Measurements from ENCODE around the gene ICE2.
A peak's percentile ranks its signal among the peaks of the same experiment; 100 is the strongest.

Gene ICE2

DNA sequence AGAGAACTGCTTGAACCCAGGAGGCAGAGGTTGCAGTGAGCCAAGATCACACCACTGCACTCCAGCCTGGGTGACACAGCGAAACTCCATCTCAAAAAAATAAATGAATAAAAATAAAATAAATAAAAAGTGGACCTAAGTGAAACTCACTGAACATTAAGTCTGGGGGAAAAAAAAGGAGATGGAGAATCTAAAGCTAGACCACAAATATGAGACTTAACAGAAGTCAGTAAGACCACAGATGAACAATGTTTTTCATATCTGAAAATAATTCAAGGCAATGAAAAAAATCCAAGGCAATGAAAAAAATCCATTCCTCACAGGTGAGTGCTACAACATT lies 99.8 kb downstream of the ICE2 start:
- Histone ChIP-seq H3K4ac (ENCODE audit: low read depth, low read length) (no peak overlapping the region), H3K79me1 (ENCODE audit: low read length) (peaks cover 23% of the 10 kb centered on the region), H3K27ac (ENCODE audit: low read depth, low read length) (no peak overlapping the region), H2AK5ac (ENCODE audit: low read length) (no peak overlapping the region), H3K18ac (ENCODE audit: low read length) (no peak overlapping the region), H2BK15ac (replicated peaks; ENCODE audit: low read depth) (no peak overlapping the region), H3K27me3 (ENCODE audit: insufficient read depth, low read length, poor library complexity) (no peaks in the 10 kb centered on the region), H3K23ac (ENCODE audit: low read length) (no peak overlapping the region), H3K4me3 (ENCODE audit: low read length) (no peak overlapping the region), H3K4me1 (ENCODE audit: control insufficient read depth, low read depth, low read length) (peaks cover 2% of the 10 kb centered on the region), H3K36me3 (ENCODE audit: control insufficient read depth, insufficient read depth, low read length) (peaks cover 18% of the 10 kb centered on the region), H2BK5ac (ENCODE audit: low read length) (no peak overlapping the region), H4K5ac (ENCODE audit: low read length) (no peak overlapping the region), H2BK120ac (ENCODE audit: low read depth, low read length) (no peak overlapping the region), H3K4me2 (ENCODE audit: low read length) (no peak overlapping the region), H3K56ac (ENCODE audit: low read length) (no peak overlapping the region), H3K9ac (ENCODE audit: low read length) (no peak overlapping the region), H3K79me2 (ENCODE audit: control insufficient read depth, insufficient read depth, low read length) (peaks cover 3% of the 10 kb centered on the region), H4K8ac (ENCODE audit: low read depth, low read length) (no peak overlapping the region)
- no peak for DNase-seq
- WGBS (ENCODE audit: extremely low coverage, insufficient coverage, low lambda C conversion rate), result no CpG with 5 or more reads among the region's 1 CpG

DNA sequence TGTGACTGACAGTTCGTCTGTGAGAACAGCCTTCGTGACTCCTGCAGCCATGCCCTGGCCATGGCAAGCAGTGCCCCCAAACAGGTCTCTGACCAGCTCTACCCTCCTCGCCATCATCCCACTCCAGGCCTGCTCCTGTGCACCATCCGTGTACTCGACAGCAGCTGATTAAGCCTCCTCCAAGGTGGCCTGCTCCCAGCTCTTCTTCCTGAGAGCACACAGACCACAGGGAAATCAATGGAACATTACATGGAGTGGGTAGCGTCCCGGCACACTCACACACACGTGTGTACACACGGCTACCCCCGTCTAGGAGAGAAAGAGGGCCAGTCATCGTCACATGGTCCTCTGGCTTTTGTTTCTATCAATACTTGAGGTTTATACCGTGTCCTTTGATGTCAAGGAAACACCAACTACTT lies 102.3 kb downstream of the ICE2 start:
- Histone ChIP-seq H3K27me3 (ENCODE audit: insufficient read depth, low read length, poor library complexity) (no peaks in the 10 kb centered on the region), H4K8ac (ENCODE audit: low read depth, low read length) (no peak overlapping the region), H2BK15ac (replicated peaks; ENCODE audit: low read depth) (no peak overlapping the region), H3K23ac (ENCODE audit: low read length) (peak overlapping the region; percentile 52), H2BK120ac (ENCODE audit: low read depth, low read length) (no peak overlapping the region), H3K79me2 (ENCODE audit: control insufficient read depth, insufficient read depth, low read length) (peaks cover 5% of the 10 kb centered on the region), H3K4me3 (ENCODE audit: low read length) (no peak overlapping the region), H3K18ac (ENCODE audit: low read length) (no peak overlapping the region), H3K4ac (ENCODE audit: low read depth, low read length) (no peak overlapping the region), H3K56ac (ENCODE audit: low read length) (no peak overlapping the region), H2BK5ac (ENCODE audit: low read length) (no peak overlapping the region), H3K4me2 (ENCODE audit: low read length) (no peak overlapping the region), H3K27ac (ENCODE audit: low read depth, low read length) (no peak overlapping the region), H3K79me1 (ENCODE audit: low read length) (peaks cover 22% of the 10 kb centered on the region), H3K9ac (ENCODE audit: low read length) (no peak overlapping the region), H3K4me1 (ENCODE audit: control insufficient read depth, low read depth, low read length) (peaks cover 2% of the 10 kb centered on the region), H4K5ac (ENCODE audit: low read length) (no peak overlapping the region), H3K36me3 (ENCODE audit: control insufficient read depth, insufficient read depth, low read length) (peaks cover 22% of the 10 kb centered on the region), H2AK5ac (ENCODE audit: low read length) (no peak overlapping the region)
- no peak for DNase-seq
- WGBS (ENCODE audit: extremely low coverage, insufficient coverage, low lambda C conversion rate), result no CpG with 5 or more reads among the region's 12 CpGs

- no peak for DNase-seq
- H2BK5ac ChIP-seq (ENCODE audit: low read length), result no peak overlapping the region
- no CpG with 5 or more reads among the region's 5 CpGs for WGBS (ENCODE audit: extremely low coverage, insufficient coverage, low lambda C conversion rate)
- no peak overlapping the region for H3K4ac ChIP-seq (ENCODE audit: low read depth, low read length)
- no peak overlapping the region for H2BK120ac ChIP-seq (ENCODE audit: low read depth, low read length)
- H3K79me1 ChIP-seq (ENCODE audit: low read length), result peaks cover 27% of the 10 kb centered on the region
- no peak overlapping the region for H2BK15ac ChIP-seq (replicated peaks; ENCODE audit: low read depth)
- H4K5ac ChIP-seq (ENCODE audit: low read length), result no peak overlapping the region
- no peak overlapping the region for H3K23ac ChIP-seq (ENCODE audit: low read length)
- no peak overlapping the region for H3K18ac ChIP-seq (ENCODE audit: low read length)
- H3K36me3 ChIP-seq (ENCODE audit: control insufficient read depth, insufficient read depth, low read length), result peaks cover 16% of the 10 kb centered on the region
- peaks cover 2% of the 10 kb centered on the region for H3K4me1 ChIP-seq (ENCODE audit: control insufficient read depth, low read depth, low read length)
- no peak overlapping the region for H3K9ac ChIP-seq (ENCODE audit: low read length)
- H4K8ac ChIP-seq (ENCODE audit: low read depth, low read length), result no peak overlapping the region
- no peak overlapping the region for H3K4me3 ChIP-seq (ENCODE audit: low read length)
- H2AK5ac ChIP-seq (ENCODE audit: low read length), result no peak overlapping the region
- H3K79me2 ChIP-seq (ENCODE audit: control insufficient read depth, insufficient read depth, low read length), result peaks cover 5% of the 10 kb centered on the region
- no peak overlapping the region for H3K56ac ChIP-seq (ENCODE audit: low read length)
- no peak overlapping the region for H3K27ac ChIP-seq (ENCODE audit: low read depth, low read length)
- H3K27me3 ChIP-seq (ENCODE audit: insufficient read depth, low read length, poor library complexity), result no peaks in the 10 kb centered on the region
- H3K4me2 ChIP-seq (ENCODE audit: low read length), result no peak overlapping the region
These were observed 103.6 kb downstream of the ICE2 start for GRCh38 chr15:60375306-60375705.

DNA sequence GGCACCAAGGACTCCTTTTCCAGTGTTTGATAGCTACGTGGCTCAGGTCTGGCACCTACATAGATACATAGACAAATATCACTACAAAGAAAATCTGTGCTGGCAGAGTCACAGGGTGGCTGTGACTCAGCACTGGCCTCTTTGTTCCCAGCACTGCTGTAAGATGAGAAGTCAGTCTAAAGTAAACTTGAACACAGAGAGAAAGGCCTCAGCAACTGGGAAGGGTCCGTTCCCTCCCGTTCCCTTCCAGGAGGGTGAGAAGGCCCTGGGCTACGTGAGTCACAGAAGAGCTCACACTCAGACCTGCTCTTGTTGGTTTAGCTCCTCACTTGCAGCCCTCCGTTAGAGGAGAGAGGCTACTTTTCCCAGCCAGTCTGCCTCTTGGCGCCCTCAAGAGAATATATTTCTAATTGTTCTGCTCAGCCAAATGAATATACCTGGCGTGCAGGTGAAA lies 104.3 kb downstream of the ICE2 start:
- Histone ChIP-seq H4K5ac (ENCODE audit: low read length) (no peak overlapping the region), H3K23ac (ENCODE audit: low read length) (no peak overlapping the region), H3K4ac (ENCODE audit: low read depth, low read length) (no peak overlapping the region), H3K27ac (ENCODE audit: low read depth, low read length) (peak overlapping the region; percentile 41), H3K4me3 (ENCODE audit: low read length) (no peak overlapping the region), H3K79me2 (ENCODE audit: control insufficient read depth, insufficient read depth, low read length) (peaks cover 5% of the 10 kb centered on the region), H3K27me3 (ENCODE audit: insufficient read depth, low read length, poor library complexity) (no peaks in the 10 kb centered on the region), H4K8ac (ENCODE audit: low read depth, low read length) (no peak overlapping the region), H3K4me2 (ENCODE audit: low read length) (no peak overlapping the region), H2BK15ac (replicated peaks; ENCODE audit: low read depth) (no peak overlapping the region), H3K4me1 (ENCODE audit: control insufficient read depth, low read depth, low read length) (peaks cover 2% of the 10 kb centered on the region), H3K79me1 (ENCODE audit: low read length) (peaks cover 23% of the 10 kb centered on the region), H2BK5ac (ENCODE audit: low read length) (no peak overlapping the region), H3K9ac (ENCODE audit: low read length) (no peak overlapping the region), H2AK5ac (ENCODE audit: low read length) (no peak overlapping the region), H3K18ac (ENCODE audit: low read length) (no peak overlapping the region), H3K36me3 (ENCODE audit: control insufficient read depth, insufficient read depth, low read length) (peaks cover 12% of the 10 kb centered on the region), H3K56ac (ENCODE audit: low read length) (no peak overlapping the region), H2BK120ac (ENCODE audit: low read depth, low read length) (no peak overlapping the region)
- WGBS (ENCODE audit: extremely low coverage, insufficient coverage, low lambda C conversion rate), result no CpG with 5 or more reads among the region's 7 CpGs
- peak; percentile 92 for DNase-seq

- Histone ChIP-seq H3K79me2 (ENCODE audit: control insufficient read depth, insufficient read depth, low read length) (peaks cover 5% of the 10 kb centered on the region), H3K23ac (ENCODE audit: low read length) (no peak overlapping the region), H3K4ac (ENCODE audit: low read depth, low read length) (no peak overlapping the region), H3K9ac (ENCODE audit: low read length) (no peak overlapping the region), H2BK15ac (replicated peaks; ENCODE audit: low read depth) (no peak overlapping the region), H3K4me2 (ENCODE audit: low read length) (no peak overlapping the region), H4K5ac (ENCODE audit: low read length) (no peak overlapping the region), H4K8ac (ENCODE audit: low read depth, low read length) (no peak overlapping the region), H3K27ac (ENCODE audit: low read depth, low read length) (peak overlapping the region; percentile 41), H2BK5ac (ENCODE audit: low read length) (no peak overlapping the region), H3K27me3 (ENCODE audit: insufficient read depth, low read length, poor library complexity) (no peaks in the 10 kb centered on the region), H3K18ac (ENCODE audit: low read length) (no peak overlapping the region), H3K56ac (ENCODE audit: low read length) (no peak overlapping the region), H3K4me1 (ENCODE audit: control insufficient read depth, low read depth, low read length) (peaks cover 2% of the 10 kb centered on the region), H3K4me3 (ENCODE audit: low read length) (no peak overlapping the region), H3K79me1 (ENCODE audit: low read length) (peaks cover 23% of the 10 kb centered on the region), H2BK120ac (ENCODE audit: low read depth, low read length) (no peak overlapping the region), H3K36me3 (ENCODE audit: control insufficient read depth, insufficient read depth, low read length) (peaks cover 10% of the 10 kb centered on the region), H2AK5ac (ENCODE audit: low read length) (no peak overlapping the region)
- DNase-seq, result no peak
- WGBS (ENCODE audit: extremely low coverage, insufficient coverage, low lambda C conversion rate), result no CpG with 5 or more reads among the region's 4 CpGs
These were observed 104.7 kb downstream of the ICE2 start for GRCh38 chr15:60374209-60374608.

GRCh38 chr15:60373745-60374144 lies 105.2 kb downstream of the ICE2 start:
- peaks cover 5% of the 10 kb centered on the region for H3K79me2 ChIP-seq (ENCODE audit: control insufficient read depth, insufficient read depth, low read length)
- H3K4me1 ChIP-seq (ENCODE audit: control insufficient read depth, low read depth, low read length), result peaks cover 2% of the 10 kb centered on the region
- H3K9ac ChIP-seq (ENCODE audit: low read length), result no peak overlapping the region
- H3K18ac ChIP-seq (ENCODE audit: low read length), result no peak overlapping the region
- H2BK15ac ChIP-seq (replicated peaks; ENCODE audit: low read depth), result no peak overlapping the region
- no peak overlapping the region for H4K8ac ChIP-seq (ENCODE audit: low read depth, low read length)
- no peak overlapping the region for H3K27ac ChIP-seq (ENCODE audit: low read depth, low read length)
- H3K27me3 ChIP-seq (ENCODE audit: insufficient read depth, low read length, poor library complexity), result no peaks in the 10 kb centered on the region
- H3K4me3 ChIP-seq (ENCODE audit: low read length), result no peak overlapping the region
- no peak overlapping the region for H3K4ac ChIP-seq (ENCODE audit: low read depth, low read length)
- H2BK120ac ChIP-seq (ENCODE audit: low read depth, low read length), result no peak overlapping the region
- no peak overlapping the region for H2AK5ac ChIP-seq (ENCODE audit: low read length)
- no peak overlapping the region for H3K4me2 ChIP-seq (ENCODE audit: low read length)
- H3K79me1 ChIP-seq (ENCODE audit: low read length), result peaks cover 23% of the 10 kb centered on the region
- no peak overlapping the region for H3K56ac ChIP-seq (ENCODE audit: low read length)
- WGBS (ENCODE audit: extremely low coverage, insufficient coverage, low lambda C conversion rate), result no CpG with 5 or more reads among the region's 2 CpGs
- H2BK5ac ChIP-seq (ENCODE audit: low read length), result no peak overlapping the region
- H4K5ac ChIP-seq (ENCODE audit: low read length), result no peak overlapping the region
- peaks cover 10% of the 10 kb centered on the region for H3K36me3 ChIP-seq (ENCODE audit: control insufficient read depth, insufficient read depth, low read length)
- H3K23ac ChIP-seq (ENCODE audit: low read length), result no peak overlapping the region
- DNase-seq, result no peak
